H1 (cell line): ENCODE measurements around the gene SLC25A48.

Experiments used
- CEBPB ChIP-seq: IDR thresholded peaks from 2 replicates; pipeline ENCODE4 v1.6.1; 2012; ENCODE audit warnings: low read depth, low read length
- CTCF ChIP-seq, 3 experiments: IDR thresholded peaks; 1 replicate in 2 of 3; 2 replicates in 1 of 3; pipeline versions ENCODE4 v1.5.1 to v1.6.1; 2011; ENCODE audit warnings: low read length in 3 of 3, mild to moderate bottlenecking in 3 of 3, inconsistent platforms in 2 of 3, low read depth in 1 of 3, moderate library complexity in 1 of 3; ENCODE audit not compliant: insufficient read depth in 1 of 3; ENCODE audit errors: control extremely low read depth in 1 of 3
- EP300 ChIP-seq, 2 experiments: IDR thresholded peaks; 1 replicate in 1 of 2; 2 replicates in 1 of 2; pipeline ENCODE4 v1.6.1; 2011 to 2012; ENCODE audit warnings: low read depth in 2 of 2, low read length in 2 of 2, mild to moderate bottlenecking in 2 of 2, borderline replicate concordance in 1 of 2, inconsistent platforms in 1 of 2, moderate library complexity in 1 of 2
- EZH2 ChIP-seq: fragments of 200-600 bp; sonication (generic); IDR thresholded peaks from 2 replicates; pipeline ENCODE4 v1.7.1; 2012; ENCODE audit warnings: low read depth, mild to moderate bottlenecking, moderate library complexity, low read length, inconsistent platforms; ENCODE audit not compliant: severe bottlenecking
- GTF2F1 ChIP-seq: IDR thresholded peaks from 2 replicates; pipeline ENCODE4 v1.6.1; 2012; ENCODE audit warnings: low read depth, low read length, improper control_type of control experiment, borderline replicate concordance
- JUN ChIP-seq: IDR thresholded peaks from 2 replicates; pipeline ENCODE4 v1.6.1; 2011; ENCODE audit warnings: low read depth, mild to moderate bottlenecking, improper control_type of control experiment, low read length
- POLR2A ChIP-seq, 2 experiments: IDR thresholded peaks; 1 replicate in 1 of 2; 2 replicates in 1 of 2; pipeline ENCODE4 v1.6.1; 2011; ENCODE audit warnings: low read depth in 2 of 2, low read length in 2 of 2, mild to moderate bottlenecking in 2 of 2; ENCODE audit errors: control extremely low read depth in 1 of 2
- POLR2AphosphoS5 ChIP-seq: IDR thresholded peaks from 2 replicates; pipeline ENCODE4 v1.6.1; 2011; ENCODE audit warnings: low read depth, low read length
- RAD21 ChIP-seq, 2 experiments: IDR thresholded peaks in 1 of 2; conservative IDR thresholded peaks in 1 of 2; 2 replicates each; pipeline ENCODE4 v1.6.1; 2011; ENCODE audit warnings: low read depth in 2 of 2, low read length in 2 of 2, improper control_type of control experiment in 1 of 2, inconsistent platforms in 1 of 2, mild to moderate bottlenecking in 1 of 2, moderate library complexity in 1 of 2
- SAP30 ChIP-seq: fragments of 300-600 bp; sonication (generic); IDR thresholded peaks from 2 replicates; pipeline ENCODE4 v1.7.1; 2012; ENCODE audit warnings: low read length, moderate library complexity, mild to moderate bottlenecking, inconsistent platforms; ENCODE audit not compliant: insufficient read depth, insufficient replicate concordance
- TBP ChIP-seq: IDR thresholded peaks from 2 replicates; pipeline ENCODE4 v1.6.1; 2011; ENCODE audit warnings: low read depth, low read length, improper control_type of control experiment
- USF2 ChIP-seq: IDR thresholded peaks from 2 replicates; pipeline ENCODE4 v1.6.1; 2011; ENCODE audit warnings: low read length, improper control_type of control experiment
- YY1 ChIP-seq: IDR thresholded peaks from 2 replicates; pipeline ENCODE4 v1.6.1; 2011; ENCODE audit warnings: low read depth, mild to moderate bottlenecking, low read length

- TF ChIP-seq POLR2A (IDR thresholded peaks at IDR 0.05; ENCODE audit: control extremely low read depth in 1 of 2, low read depth in 2 of 2, low read length in 2 of 2) (no peak), CTCF (IDR thresholded peaks at IDR 0.05; ENCODE audit: control extremely low read depth in 1 of 3, insufficient read depth in 1 of 3, low read depth in 1 of 3, low read length in 3 of 3) (peak; percentile 58 to 83 (median 68)), YY1 (no peak), TBP (no peak), GTF2F1 (no peak), POLR2AphosphoS5 (no peak), USF2 (no peak), RAD21 (IDR thresholded peaks at IDR 0.05 in 1 of 2, conservative IDR thresholded peaks at IDR 0.05 in 1 of 2; ENCODE audit: low read depth in 2 of 2, low read length in 2 of 2) (peak; percentile 63 to 73), CEBPB (no peak), EZH2 (no peak), SAP30 (no peak), EP300 (IDR thresholded peaks at IDR 0.05; ENCODE audit: borderline replicate concordance in 1 of 2, low read depth in 2 of 2, low read length in 2 of 2) (no peak), JUN (no peak)
These were observed 57.3 kb downstream of the SLC25A48 start for GRCh38 chr5:135891791-135892190.
